ENCODE results near the gene TRIM15.

GRCh38 chr6:30155520-30156261, 7.7 kb upstream of the TRIM15 start:
- TF ChIP-seq CTCF (IDR thresholded peaks at IDR 0.05) (no peak), EP300 (IDR thresholded peaks at IDR 0.05) (no peak), POLR2A (IDR thresholded peaks at IDR 0.05) (no peak)

All from tibial nerve (tissue), 4 donors.